Loucy (cell line): ENCODE results near the gene PARP14.

Source experiments
- H2AFZ ChIP-seq: fragments of 200-600 bp; sonication (generic); 2 replicates; pipeline ENCODE4 v1.6.0; 2016; ENCODE audit warnings: antibody characterized with exemption, mild to moderate bottlenecking, low read length, moderate library complexity
- H3F3A ChIP-seq: fragments of 200-600 bp; 2 replicates; pipeline ENCODE4 v1.6.0; 2016; ENCODE audit warnings: antibody characterized with exemption, low read depth, mild to moderate bottlenecking
- H3K27me3 ChIP-seq: fragments of 200-600 bp; sonication (generic); 2 replicates; pipeline ENCODE4 v1.6.1; 2014; ENCODE audit warnings: low read length, mild to moderate bottlenecking; ENCODE audit not compliant: insufficient read depth, poor library complexity, severe bottlenecking
- H3K36me3 ChIP-seq: fragments of 200-600 bp; sonication (generic); 2 replicates; pipeline ENCODE4 v1.6.1; 2016; ENCODE audit warnings: low read length; ENCODE audit not compliant: insufficient read depth
- H3K4me1 ChIP-seq: fragments of 200-600 bp; sonication (generic); 2 replicates; pipeline ENCODE4 v1.5.1; 2014; ENCODE audit warnings: low read length, mild to moderate bottlenecking; ENCODE audit not compliant: insufficient read depth, poor library complexity, severe bottlenecking
- H3K4me2 ChIP-seq: fragments of 200-600 bp; sonication (generic); 2 replicates; pipeline ENCODE4 v1.6.0; 2014; ENCODE audit warnings: antibody characterized with exemption, low read length, low read depth, mild to moderate bottlenecking; ENCODE audit not compliant: poor library complexity, severe bottlenecking
- H3K4me3 ChIP-seq: fragments of 200-600 bp; sonication (generic); 2 replicates; pipeline ENCODE4 v1.5.1; 2014; ENCODE audit warnings: low read length, mild to moderate bottlenecking, mixed read lengths; ENCODE audit not compliant: poor library complexity, severe bottlenecking
- H3K79me2 ChIP-seq: fragments of 200-600 bp; sonication (generic); 2 replicates; pipeline ENCODE4 v1.6.1; 2014; ENCODE audit warnings: low read length; ENCODE audit not compliant: insufficient read depth
- H3K9ac ChIP-seq: fragments of 200-600 bp; sonication (generic); 2 replicates; pipeline ENCODE4 v1.6.0; 2014; ENCODE audit warnings: mild to moderate bottlenecking, low read depth, low read length, moderate library complexity; ENCODE audit not compliant: poor library complexity, severe bottlenecking
- H3K9me2 ChIP-seq: fragments of 200-600 bp; sonication (generic); replicated peaks from 2 replicates; pipeline ENCODE4 v1.6.1; 2016; ENCODE audit warnings: low read depth, low read length, mixed read lengths
- H3K9me3 ChIP-seq: fragments of 200-600 bp; sonication (generic); 2 replicates; pipeline ENCODE4 v1.6.1; 2014; ENCODE audit warnings: mild to moderate bottlenecking, antibody characterized with exemption, low read length, low read depth; ENCODE audit not compliant: insufficient read depth
- H4K20me1 ChIP-seq: fragments of 200-600 bp; sonication (generic); 2 replicates; pipeline ENCODE4 v1.6.0; 2014; ENCODE audit warnings: antibody characterized with exemption, low read length, mild to moderate bottlenecking; ENCODE audit not compliant: insufficient read depth, poor library complexity, severe bottlenecking
- EZH2phosphoT487 ChIP-seq: fragments of 200-600 bp; IDR thresholded peaks from 2 replicates; pipeline ENCODE4 v1.6.1; 2018; ENCODE audit warnings: antibody characterized with exemption, mild to moderate bottlenecking, moderate library complexity, borderline replicate concordance
- TF ChIP-seq, protein P1 (sequence below): fragments of 200-600 bp; sonication (generic); conservative IDR thresholded peaks from 2 replicates; pipeline ENCODE4 v1.5.1; 2014; ENCODE audit warnings: mild to moderate bottlenecking, antibody characterized with exemption, low read length

The PARP14 gene

DNA sequence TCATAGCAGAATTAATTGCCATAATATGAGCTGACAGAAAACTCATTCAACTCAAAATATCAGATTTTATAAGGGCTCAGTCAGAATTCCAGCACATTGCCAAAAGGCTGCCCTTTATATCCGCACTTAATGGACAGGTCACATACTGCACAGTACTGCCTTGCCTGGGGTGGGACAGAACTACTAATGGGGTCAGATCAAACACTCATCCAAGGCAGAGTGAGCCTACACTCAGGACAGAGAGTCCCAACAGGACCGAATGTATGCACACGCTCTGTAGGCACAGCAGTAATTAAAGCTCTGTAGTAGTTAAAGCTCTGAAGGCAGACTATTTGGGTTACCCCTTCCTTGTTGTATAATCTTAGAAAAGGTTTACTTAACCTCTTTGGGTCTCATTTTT lies 85.8 kb downstream of the PARP14 start:
- Histone ChIP-seq H3K4me1 (peaks cover 7% of the 10 kb centered on the region), H2AFZ (no peak overlapping the region), H3K9ac (no peak overlapping the region), H3F3A (no peaks in the 10 kb centered on the region), H3K4me2 (no peak overlapping the region), H3K27me3 (no peaks in the 10 kb centered on the region), H3K9me3 (no peaks in the 10 kb centered on the region), H3K79me2 (no peaks in the 10 kb centered on the region), H3K4me3 (no peak overlapping the region), H4K20me1 (no peaks in the 10 kb centered on the region), H3K36me3 (no peaks in the 10 kb centered on the region), H3K9me2 (no peaks in the 10 kb centered on the region)
- no peak for TF ChIP-seq EZH2phosphoT487
- TF ChIP-seq, protein P1, sequence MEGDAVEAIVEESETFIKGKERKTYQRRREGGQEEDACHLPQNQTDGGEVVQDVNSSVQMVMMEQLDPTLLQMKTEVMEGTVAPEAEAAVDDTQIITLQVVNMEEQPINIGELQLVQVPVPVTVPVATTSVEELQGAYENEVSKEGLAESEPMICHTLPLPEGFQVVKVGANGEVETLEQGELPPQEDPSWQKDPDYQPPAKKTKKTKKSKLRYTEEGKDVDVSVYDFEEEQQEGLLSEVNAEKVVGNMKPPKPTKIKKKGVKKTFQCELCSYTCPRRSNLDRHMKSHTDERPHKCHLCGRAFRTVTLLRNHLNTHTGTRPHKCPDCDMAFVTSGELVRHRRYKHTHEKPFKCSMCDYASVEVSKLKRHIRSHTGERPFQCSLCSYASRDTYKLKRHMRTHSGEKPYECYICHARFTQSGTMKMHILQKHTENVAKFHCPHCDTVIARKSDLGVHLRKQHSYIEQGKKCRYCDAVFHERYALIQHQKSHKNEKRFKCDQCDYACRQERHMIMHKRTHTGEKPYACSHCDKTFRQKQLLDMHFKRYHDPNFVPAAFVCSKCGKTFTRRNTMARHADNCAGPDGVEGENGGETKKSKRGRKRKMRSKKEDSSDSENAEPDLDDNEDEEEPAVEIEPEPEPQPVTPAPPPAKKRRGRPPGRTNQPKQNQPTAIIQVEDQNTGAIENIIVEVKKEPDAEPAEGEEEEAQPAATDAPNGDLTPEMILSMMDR = no peak

DNA sequence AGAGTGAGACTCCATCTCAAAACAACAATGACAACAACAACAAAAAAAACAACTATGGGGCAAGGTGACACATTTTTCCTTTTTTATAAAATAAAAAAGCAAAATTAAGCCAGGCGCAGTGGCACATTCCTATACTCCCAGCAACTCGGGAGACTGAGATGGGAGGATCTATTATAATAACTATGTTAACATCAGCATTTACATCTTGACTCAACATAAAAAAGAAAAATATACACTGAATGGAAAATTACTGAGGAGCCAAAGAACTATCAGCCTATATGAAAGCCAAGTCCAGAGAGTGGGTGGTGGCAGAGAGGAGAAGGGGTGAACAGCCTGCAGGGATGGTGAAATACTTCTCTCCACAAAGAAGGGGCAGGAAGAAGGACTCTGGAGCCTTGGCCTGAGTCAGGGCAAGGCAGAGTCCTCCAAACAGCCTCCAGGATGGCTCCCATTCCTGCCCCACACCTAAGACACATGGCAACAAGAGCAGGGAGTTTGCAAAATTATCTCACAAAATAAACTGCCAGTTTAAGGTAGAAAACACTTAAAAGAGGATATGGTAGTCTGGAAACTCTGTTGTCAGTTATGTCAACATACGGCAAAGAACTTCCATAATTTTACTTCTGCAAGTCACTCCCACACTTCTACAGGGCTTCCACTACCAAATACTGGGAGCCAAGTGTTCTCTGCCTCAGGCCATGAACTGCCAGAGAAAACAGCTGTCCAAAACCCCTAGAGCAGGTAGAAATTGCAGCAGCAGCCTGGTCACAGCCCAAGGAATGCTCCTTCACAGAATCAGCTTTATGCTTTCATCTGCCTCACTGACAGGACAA lies 87.1 kb downstream of the PARP14 start:
- H3F3A ChIP-seq = no peaks in the 10 kb centered on the region
- no peak overlapping the region for H3K4me3 ChIP-seq
- H3K79me2 ChIP-seq = no peaks in the 10 kb centered on the region
- H3K9me3 ChIP-seq = no peaks in the 10 kb centered on the region
- H3K9me2 ChIP-seq = no peaks in the 10 kb centered on the region
- peaks cover 7% of the 10 kb centered on the region for H3K4me1 ChIP-seq
- no peak for TF ChIP-seq EZH2phosphoT487
- TF ChIP-seq, protein P1 = no peak
- no peak overlapping the region for H3K9ac ChIP-seq
- no peaks in the 10 kb centered on the region for H3K36me3 ChIP-seq
- H3K4me2 ChIP-seq = no peak overlapping the region
- no peaks in the 10 kb centered on the region for H4K20me1 ChIP-seq
- no peaks in the 10 kb centered on the region for H3K27me3 ChIP-seq
- H2AFZ ChIP-seq = no peak overlapping the region

DNA sequence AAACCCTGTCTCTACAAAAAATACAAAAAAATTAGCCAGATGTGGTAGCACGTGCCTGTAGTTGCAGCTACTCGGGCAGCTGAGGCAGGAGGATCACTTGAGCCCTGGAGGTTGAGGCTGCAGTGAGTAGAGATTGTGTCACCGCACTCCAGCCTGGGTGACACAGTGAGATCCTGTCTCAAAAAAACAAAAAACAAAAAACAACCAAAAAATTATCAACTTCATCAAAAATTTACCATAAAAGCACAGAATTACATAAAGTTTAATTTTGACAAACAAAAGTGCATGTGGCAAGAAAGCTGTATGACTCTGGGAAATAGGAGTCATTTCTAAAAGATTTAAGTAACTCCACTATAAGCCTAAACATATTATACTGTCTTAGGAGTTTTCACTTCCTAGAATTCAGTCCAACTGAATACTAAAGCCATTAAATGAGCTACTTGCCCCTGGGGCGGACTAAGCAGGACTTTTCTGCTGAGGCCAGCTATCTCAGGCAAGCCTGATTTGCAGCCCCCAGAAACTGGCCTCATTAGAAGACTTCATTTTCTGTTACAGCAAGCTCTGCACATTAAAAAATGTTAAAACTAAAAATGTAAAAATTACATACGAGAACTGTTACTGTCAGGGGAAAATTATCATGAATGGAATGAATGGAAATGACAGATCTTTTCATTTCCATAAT lies 90.0 kb downstream of the PARP14 start:
- Histone ChIP-seq H3K36me3 (no peaks in the 10 kb centered on the region), H3K79me2 (no peaks in the 10 kb centered on the region), H3K4me1 (peaks cover 7% of the 10 kb centered on the region), H3K9me2 (no peaks in the 10 kb centered on the region), H3K4me2 (no peak overlapping the region), H3K27me3 (no peaks in the 10 kb centered on the region), H4K20me1 (no peaks in the 10 kb centered on the region), H3K9ac (no peak overlapping the region), H3K9me3 (no peaks in the 10 kb centered on the region), H3K4me3 (no peak overlapping the region), H3F3A (no peaks in the 10 kb centered on the region), H2AFZ (no peak overlapping the region)
- TF ChIP-seq, protein P1 = no peak
- no peak for TF ChIP-seq EZH2phosphoT487
